ENCODE measurements around the gene MTUS2.

The MTUS2 gene

GRCh38 chr13:29105779-29106178 lies 285.6 kb downstream of the MTUS2 start:
- no peak for DNase-seq (ENCODE audit: low read depth, low spot score)

- DNase-seq (ENCODE audit: low read depth, low spot score), result no peak
Measured at GRCh38 chr13:29106651-29107050, 286.5 kb downstream of the MTUS2 start.

- DNase-seq (ENCODE audit: low read depth, low spot score), result no peak
Measured at GRCh38 chr13:29108068-29108786, 288.1 kb downstream of the MTUS2 start.

- DNase-seq (ENCODE audit: low read depth, low spot score), result no peak
Measured at GRCh38 chr13:29109987-29110386, 289.8 kb downstream of the MTUS2 start.

GRCh38 chr13:29111446-29111845 lies 291.3 kb downstream of the MTUS2 start:
- no peak for DNase-seq (ENCODE audit: low read depth, low spot score)

GRCh38 chr13:29115842-29116241 lies 295.7 kb downstream of the MTUS2 start:
- DNase-seq (ENCODE audit: low read depth, low spot score), result no peak

- DNase-seq (ENCODE audit: low read depth, low spot score), result no peak
Measured at GRCh38 chr13:29117663-29118062, 297.5 kb downstream of the MTUS2 start.

- no peak for DNase-seq (ENCODE audit: low read depth, low spot score)
Measured at GRCh38 chr13:29118471-29118870, 298.3 kb downstream of the MTUS2 start.

- no peak for DNase-seq (ENCODE audit: low read depth, low spot score)
Measured at GRCh38 chr13:29125191-29125933, 305.2 kb downstream of the MTUS2 start.

- DNase-seq (ENCODE audit: low read depth, low spot score), result no peak
Measured at GRCh38 chr13:29125934-29126424, 305.8 kb downstream of the MTUS2 start.

GRCh38 chr13:29129616-29130015 lies 309.5 kb downstream of the MTUS2 start:
- DNase-seq (ENCODE audit: low read depth, low spot score), result no peak

- DNase-seq (ENCODE audit: low read depth, low spot score), result no peak
Measured at GRCh38 chr13:29131159-29131558, 311.0 kb downstream of the MTUS2 start.

- DNase-seq (ENCODE audit: low read depth, low spot score), result no peak
Measured at GRCh38 chr13:29131881-29132668, 311.9 kb downstream of the MTUS2 start.

GRCh38 chr13:29136341-29136740 lies 316.2 kb downstream of the MTUS2 start:
- no peak for DNase-seq (ENCODE audit: low read depth, low spot score)

- no peak for DNase-seq (ENCODE audit: low read depth, low spot score)
Measured at GRCh38 chr13:29137016-29137415, 316.9 kb downstream of the MTUS2 start.

GRCh38 chr13:29137995-29138394 lies 317.9 kb downstream of the MTUS2 start:
- DNase-seq (ENCODE audit: low read depth, low spot score), result no peak

- DNase-seq (ENCODE audit: low read depth, low spot score), result no peak
Measured at GRCh38 chr13:29140277-29140676, 320.1 kb downstream of the MTUS2 start.

- no peak for DNase-seq (ENCODE audit: low read depth, low spot score)
Measured at GRCh38 chr13:29143847-29144246, 323.7 kb downstream of the MTUS2 start.

GRCh38 chr13:29154390-29154789 lies 334.3 kb downstream of the MTUS2 start:
- DNase-seq (ENCODE audit: low read depth, low spot score), result no peak

- no peak for DNase-seq (ENCODE audit: low read depth, low spot score)
Measured at GRCh38 chr13:29156136-29156535, 336.0 kb downstream of the MTUS2 start.

- no peak for DNase-seq (ENCODE audit: low read depth, low spot score)
Measured at GRCh38 chr13:29159871-29160270, 339.7 kb downstream of the MTUS2 start.

- DNase-seq (ENCODE audit: low read depth, low spot score), result no peak
Measured at GRCh38 chr13:29160862-29161261, 340.7 kb downstream of the MTUS2 start.
